Measurements from ENCODE around the gene ALKBH4. TPM values are rescaled to one million over a fixed set of nuclear protein-coding genes. Genes with fewer than 3 reads are reported as not detected.

ALKBH4 gene
- total and polyA plus RNA-seq, 8 donors = 1.2 to 27.4 (median 8.7) TPM

GRCh38 chr7:102444961-102445673, 19.5 kb downstream of the ALKBH4 start:
- intact Hi-C loops (cut with DNase I; ENCODE audit: low total_unique reads) = no loop called here
- DNase-seq = no peak
- Histone ChIP-seq H3K9me3 (no peaks in the 10 kb centered on the region), H3K27ac (peak overlapping the region in 1 of 5 donors; percentile 16), H3K27me3 (no peaks in the 10 kb centered on the region), H3K4me3 (no peak overlapping the region), H3K36me3 (peaks cover 8 to 53% (median 47%) of the 10 kb centered on the region in 4 donors), H3K4me1 (peaks cover 0 to 5% (median 0%) of the 10 kb centered on the region in 4 donors)
- no peak for TF ChIP-seq EP300 (IDR thresholded peaks at IDR 0.05)
- no peak for TF ChIP-seq POLR2AphosphoS5 (IDR thresholded peaks at IDR 0.05)
- no peak for TF ChIP-seq POLR2A (IDR thresholded peaks at IDR 0.05)
- no peak for TF ChIP-seq CTCF (IDR thresholded peaks at IDR 0.05)
- 89 to 94% (median 91%) methylated on average over 17 of the region's 17 CpGs for WGBS, 5 donors

GRCh38 chr7:102439963-102440795, 24.5 kb downstream of the ALKBH4 start:
- 68 to 90% (median 82%) methylated on average over 17 of the region's 17 CpGs for WGBS, 5 donors
- H3K27ac ChIP-seq = peak overlapping the region in 1 of 5 donors; percentile 47
- intact Hi-C loops (cut with DNase I; ENCODE audit: low total_unique reads) = no loop called here
- peaks cover 0 to 10% (median 0%) of the 10 kb centered on the region in 4 donors for H3K4me1 ChIP-seq
- H3K9me3 ChIP-seq = no peaks in the 10 kb centered on the region
- no peaks in the 10 kb centered on the region for H3K27me3 ChIP-seq
- no peak overlapping the region for H3K4me3 ChIP-seq
- H3K36me3 ChIP-seq = peaks cover 0 to 45% (median 40%) of the 10 kb centered on the region in 4 donors
- no peak for DNase-seq
- TF ChIP-seq EP300 (IDR thresholded peaks at IDR 0.05) (no peak), CTCF (IDR thresholded peaks at IDR 0.05) (no peak), POLR2AphosphoS5 (IDR thresholded peaks at IDR 0.05) (no peak), POLR2A (IDR thresholded peaks at IDR 0.05) (no peak)

GRCh38 chr7:102436118-102436517, 28.5 kb downstream of the ALKBH4 start:
- Histone ChIP-seq H3K27ac (no peak overlapping the region), H3K4me3 (no peak overlapping the region), H3K9me3 (no peaks in the 10 kb centered on the region), H3K27me3 (no peaks in the 10 kb centered on the region), H3K4me1 (peaks cover 11 to 45% (median 32%) of the 10 kb centered on the region in 4 donors), H3K36me3 (peaks cover 0 to 29% (median 24%) of the 10 kb centered on the region in 4 donors)
- intact Hi-C loops (cut with DNase I; ENCODE audit: low total_unique reads) = no loop called here
- DNase-seq = no peak
- no peak for TF ChIP-seq CTCF (IDR thresholded peaks at IDR 0.05)
- TF ChIP-seq POLR2A (IDR thresholded peaks at IDR 0.05) = no peak
- TF ChIP-seq POLR2AphosphoS5 (IDR thresholded peaks at IDR 0.05) = no peak
- TF ChIP-seq EP300 (IDR thresholded peaks at IDR 0.05) = no peak
- 91 to 95% (median 94%) methylated on average over 10 of the region's 10 CpGs for WGBS, 5 donors

GRCh38 chr7:102434039-102434486, 30.6 kb downstream of the ALKBH4 start:
- H3K27ac ChIP-seq = peak overlapping the region in 4 of 5 donors; percentile 55 to 88 (median 84)
- H3K9me3 ChIP-seq = no peaks in the 10 kb centered on the region
- H3K4me1 ChIP-seq = peaks cover 11 to 47% (median 32%) of the 10 kb centered on the region in 4 donors
- H3K4me3 ChIP-seq = peak overlapping the region; percentile 80 to 99 (median 84)
- H3K36me3 ChIP-seq = peaks cover 0 to 18% (median 14%) of the 10 kb centered on the region in 4 donors
- no peak for TF ChIP-seq EP300 (IDR thresholded peaks at IDR 0.05)
- no peak for TF ChIP-seq POLR2A (IDR thresholded peaks at IDR 0.05)
- no peak for TF ChIP-seq CTCF (IDR thresholded peaks at IDR 0.05)
- no peak for TF ChIP-seq POLR2AphosphoS5 (IDR thresholded peaks at IDR 0.05)
- peak in 1 of 2 donors; percentile 35 for DNase-seq
- WGBS, 5 donors = 29 to 36% (median 33%) methylated on average over 9 of the region's 9 CpGs
- H3K27me3 ChIP-seq = no peaks in the 10 kb centered on the region
- intact Hi-C loops (cut with DNase I; ENCODE audit: low total_unique reads) = no loop called here
